Measurements from ENCODE around the gene ACSM3.
"Not testable (repeated sequence)": the region's sequence is repeated elsewhere in the genome, so short reads cannot be mapped to it uniquely, and the experiment has no call there.

ACSM3 gene, protein sequence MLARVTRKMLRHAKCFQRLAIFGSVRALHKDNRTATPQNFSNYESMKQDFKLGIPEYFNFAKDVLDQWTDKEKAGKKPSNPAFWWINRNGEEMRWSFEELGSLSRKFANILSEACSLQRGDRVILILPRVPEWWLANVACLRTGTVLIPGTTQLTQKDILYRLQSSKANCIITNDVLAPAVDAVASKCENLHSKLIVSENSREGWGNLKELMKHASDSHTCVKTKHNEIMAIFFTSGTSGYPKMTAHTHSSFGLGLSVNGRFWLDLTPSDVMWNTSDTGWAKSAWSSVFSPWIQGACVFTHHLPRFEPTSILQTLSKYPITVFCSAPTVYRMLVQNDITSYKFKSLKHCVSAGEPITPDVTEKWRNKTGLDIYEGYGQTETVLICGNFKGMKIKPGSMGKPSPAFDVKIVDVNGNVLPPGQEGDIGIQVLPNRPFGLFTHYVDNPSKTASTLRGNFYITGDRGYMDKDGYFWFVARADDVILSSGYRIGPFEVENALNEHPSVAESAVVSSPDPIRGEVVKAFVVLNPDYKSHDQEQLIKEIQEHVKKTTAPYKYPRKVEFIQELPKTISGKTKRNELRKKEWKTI

DNA sequence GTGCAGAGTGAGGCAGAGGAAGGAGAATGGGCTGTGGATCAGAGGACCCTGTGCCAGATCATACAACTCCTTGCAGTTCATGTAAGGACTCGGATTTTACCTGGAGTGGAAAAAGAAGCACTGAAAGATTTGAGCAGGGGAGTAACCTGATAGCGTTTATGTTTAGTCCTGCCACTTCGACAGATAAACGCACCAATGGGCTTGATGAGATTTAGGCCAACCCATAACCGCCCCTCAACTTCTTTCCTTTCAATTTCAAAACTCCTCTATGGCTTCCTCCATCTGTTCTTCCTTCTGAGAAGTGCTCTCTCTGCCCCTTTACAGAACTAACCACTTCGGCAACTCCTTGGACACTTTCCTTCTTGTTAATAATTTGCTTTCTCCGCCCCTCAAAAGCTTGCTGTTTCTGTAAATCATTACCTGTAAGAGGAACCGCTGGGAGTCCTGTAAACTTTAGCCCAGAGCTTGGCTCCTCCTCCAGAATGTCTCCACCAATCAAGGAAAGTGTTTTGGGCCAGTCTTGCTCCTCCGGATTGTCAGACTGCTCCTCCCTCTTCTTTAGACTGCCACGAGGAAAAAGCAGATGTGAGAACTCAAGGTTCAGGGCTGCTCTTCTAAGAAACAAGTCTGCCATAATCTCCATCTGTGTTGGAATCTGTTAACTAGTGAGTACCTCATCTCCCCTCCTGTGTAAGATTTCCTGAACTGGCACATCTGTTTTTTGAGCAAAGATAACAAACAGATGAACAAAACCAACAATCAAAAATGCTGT lies at the start of gene ACSM3:
ACSM3 (plus strand) TSS at position 554 of the 772 bp plus-strand sequence. CDS start 6,021 bp downstream, outside the sequence.
- peak; percentile 48 for TF ChIP-seq POLR2A (IDR thresholded peaks at IDR 0.05; ENCODE audit: low read length)
- no peak for TF ChIP-seq GATA1 (IDR thresholded peaks at IDR 0.05; ENCODE audit: low read depth, low read length)
- DNase-seq, result peak; percentile 52 to 64

DNA sequence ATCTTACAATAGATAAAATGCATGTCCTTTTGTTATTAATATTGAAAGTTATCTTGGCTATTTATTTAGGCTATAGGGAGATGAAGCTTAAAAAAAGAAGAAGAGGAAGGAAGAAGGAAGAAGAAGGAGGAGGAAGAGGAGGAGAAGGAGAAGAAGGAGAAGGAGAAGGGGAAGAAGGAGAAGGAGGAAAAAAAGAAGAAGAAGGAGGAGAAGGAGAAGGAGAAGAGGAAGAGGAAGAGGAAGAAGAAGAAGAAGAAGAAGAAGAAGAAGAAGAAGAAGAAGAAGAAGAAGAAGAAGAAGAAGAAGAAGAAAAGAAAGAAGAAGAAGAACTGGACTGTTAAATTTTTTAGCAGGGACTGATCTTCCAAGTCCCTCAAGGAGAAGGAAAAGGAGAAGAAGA lies 46.1 kb upstream of the ACSM3 start:
- DNase-seq, result not testable (repeated sequence)

DNA sequence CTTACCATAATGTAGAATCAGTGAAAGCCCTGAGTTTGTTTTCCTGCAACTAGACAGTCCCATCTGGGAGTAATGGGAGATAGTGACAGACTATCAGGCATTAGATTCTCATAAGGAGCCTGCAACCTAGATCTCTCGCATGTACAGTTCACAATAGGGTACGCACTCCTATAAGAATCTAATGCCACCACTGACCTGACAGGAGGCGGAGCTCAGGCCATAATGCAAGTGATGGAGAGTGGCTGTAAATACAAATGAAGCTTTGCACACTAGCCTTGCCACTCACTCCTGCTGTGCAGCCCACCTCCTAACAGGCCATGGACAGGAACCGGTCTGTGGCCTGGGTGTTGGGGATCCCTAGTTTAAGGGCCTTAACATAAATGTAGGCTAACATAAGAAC lies 43.6 kb upstream of the ACSM3 start:
- no peak for DNase-seq

DNA sequence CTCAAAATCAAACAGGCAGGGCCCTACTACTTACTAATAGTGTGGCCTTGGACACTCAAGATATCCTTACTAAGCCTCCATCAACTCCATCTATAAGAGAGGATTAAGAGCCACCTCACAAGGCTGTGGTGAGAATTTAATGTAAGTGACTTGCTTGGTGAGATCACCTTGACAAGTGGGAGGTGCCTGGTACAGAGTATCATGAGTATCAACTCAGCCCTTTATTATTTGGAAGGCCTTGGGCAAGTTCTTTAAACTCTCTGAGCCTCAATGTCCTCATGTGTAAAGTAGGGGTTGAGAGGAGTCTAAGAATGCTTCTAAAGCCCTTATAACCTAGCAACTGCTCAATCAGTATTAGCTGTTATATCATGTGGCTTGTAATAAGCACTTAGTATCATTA lies 37.2 kb upstream of the ACSM3 start:
- no peak for DNase-seq
- TF ChIP-seq GATA1 (IDR thresholded peaks at IDR 0.05; ENCODE audit: low read depth, low read length), result no peak
- no peak for TF ChIP-seq POLR2A (IDR thresholded peaks at IDR 0.05; ENCODE audit: low read length)

More for the DNA sequence above, 43.6 kb upstream of the ACSM3 start:
- no peak for TF ChIP-seq POLR2A (IDR thresholded peaks at IDR 0.05; ENCODE audit: low read length)
- TF ChIP-seq GATA1 (IDR thresholded peaks at IDR 0.05; ENCODE audit: low read depth, low read length), result no peak

DNA sequence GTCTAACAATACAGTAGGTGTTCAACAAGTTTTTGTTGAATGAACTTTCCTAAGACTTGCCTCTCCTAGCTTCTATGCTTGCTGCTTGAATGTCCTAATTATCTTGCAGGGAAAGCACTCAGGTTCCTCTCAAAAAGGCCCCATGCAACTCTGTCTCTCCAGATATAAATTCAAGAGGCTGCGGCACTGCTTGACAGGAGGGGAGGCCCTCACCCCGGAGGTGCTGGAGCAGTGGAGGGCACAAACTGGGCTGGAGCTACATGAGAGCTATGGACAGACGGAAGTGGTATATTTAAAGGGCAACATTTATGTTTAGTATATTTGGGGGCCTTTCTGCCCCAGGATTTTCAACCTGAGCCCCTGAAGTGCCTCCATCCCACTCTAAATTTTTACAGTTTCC lies 36.6 kb upstream of the ACSM3 start:
- no peak for DNase-seq
- TF ChIP-seq GATA1 (IDR thresholded peaks at IDR 0.05; ENCODE audit: low read depth, low read length) (no peak), POLR2A (IDR thresholded peaks at IDR 0.05; ENCODE audit: low read length) (no peak)

DNA sequence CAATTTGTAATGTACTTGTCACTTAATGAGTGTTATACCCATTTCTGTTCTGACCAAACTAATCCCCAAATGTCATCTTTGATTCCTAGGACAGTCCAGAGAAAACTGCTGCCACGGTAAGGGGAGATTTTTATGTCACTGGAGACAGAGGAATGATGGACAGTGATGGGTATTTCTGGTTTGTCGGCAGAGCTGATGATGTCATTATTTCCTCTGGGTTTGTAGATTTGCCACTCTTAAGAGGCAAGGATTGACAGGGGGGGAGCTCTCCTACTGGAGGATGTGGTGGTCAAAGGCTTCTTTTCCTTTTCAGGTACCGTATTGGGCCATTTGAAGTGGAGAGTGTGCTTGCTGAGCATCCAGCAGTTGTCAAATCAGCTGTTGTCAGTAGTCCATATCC lies 34.7 kb upstream of the ACSM3 start:
- no peak for DNase-seq
- no peak for TF ChIP-seq GATA1 (IDR thresholded peaks at IDR 0.05; ENCODE audit: low read depth, low read length)

DNA sequence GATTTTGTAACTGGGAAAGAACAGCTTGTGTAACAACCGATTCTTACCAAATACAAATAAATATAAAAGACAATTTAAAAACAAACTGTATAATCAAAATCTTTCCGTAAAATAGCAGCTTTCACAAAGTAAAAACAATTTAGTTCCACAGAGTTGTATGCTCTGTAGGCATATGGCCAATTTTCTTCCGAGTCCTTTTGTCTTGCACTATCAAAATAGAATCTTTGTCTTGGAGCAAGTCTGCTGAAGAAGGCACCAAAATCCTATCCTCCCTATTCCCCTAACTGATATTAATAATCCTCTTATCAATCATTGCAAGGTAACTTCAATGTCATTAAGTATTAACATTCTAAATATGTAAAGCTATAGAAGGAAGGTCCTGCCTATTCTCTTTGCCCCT lies 29.8 kb upstream of the ACSM3 start:
- TF ChIP-seq GATA1 (IDR thresholded peaks at IDR 0.05; ENCODE audit: low read depth, low read length) (no peak), POLR2A (IDR thresholded peaks at IDR 0.05; ENCODE audit: low read length) (peak; percentile 33)
- no peak for DNase-seq

DNA sequence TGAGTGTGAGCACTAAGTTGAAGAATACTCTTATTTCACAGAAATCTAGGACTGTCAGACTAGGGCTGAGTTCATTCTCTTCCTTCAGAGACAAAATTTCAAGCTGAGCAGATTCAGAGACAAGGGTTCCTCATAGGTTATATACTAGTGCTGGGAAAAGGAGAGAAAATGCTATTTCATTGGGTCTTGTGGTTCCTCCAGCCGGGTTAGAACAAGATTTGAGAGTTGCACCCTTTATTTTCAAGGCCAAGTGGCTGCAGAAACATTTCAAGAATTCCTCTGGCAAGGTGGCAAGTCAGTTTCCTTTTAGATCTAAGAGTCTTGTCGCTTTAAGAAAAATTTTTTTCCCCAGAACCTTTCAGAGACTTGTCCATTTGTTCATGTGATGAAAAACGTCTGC lies 29.0 kb upstream of the ACSM3 start:
- TF ChIP-seq POLR2A (IDR thresholded peaks at IDR 0.05; ENCODE audit: low read length) (no peak), GATA1 (IDR thresholded peaks at IDR 0.05; ENCODE audit: low read depth, low read length) (no peak)
- no peak for DNase-seq

DNA sequence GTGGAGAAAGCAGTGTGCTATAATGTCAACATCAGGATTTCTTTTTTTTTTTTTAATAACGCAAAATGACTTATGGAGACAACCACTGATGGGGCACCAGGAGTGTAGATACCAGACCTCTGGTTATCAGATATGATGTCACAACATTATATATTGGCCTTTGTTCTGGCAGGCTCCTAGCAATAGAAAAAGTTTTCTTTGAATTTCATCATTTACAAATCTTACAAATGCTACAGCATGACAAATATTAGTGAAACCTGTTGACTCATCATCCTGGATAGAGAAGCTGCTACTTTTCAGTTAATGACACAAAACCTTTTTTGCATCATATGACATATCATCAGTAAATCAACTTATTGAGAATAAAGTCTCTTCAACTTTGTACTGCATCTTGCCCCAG lies 28.3 kb upstream of the ACSM3 start:
- peak in 1 of 2 experiments; percentile 56 for DNase-seq
- no peak for TF ChIP-seq GATA1 (IDR thresholded peaks at IDR 0.05; ENCODE audit: low read depth, low read length)
- TF ChIP-seq POLR2A (IDR thresholded peaks at IDR 0.05; ENCODE audit: low read length), result no peak

DNA sequence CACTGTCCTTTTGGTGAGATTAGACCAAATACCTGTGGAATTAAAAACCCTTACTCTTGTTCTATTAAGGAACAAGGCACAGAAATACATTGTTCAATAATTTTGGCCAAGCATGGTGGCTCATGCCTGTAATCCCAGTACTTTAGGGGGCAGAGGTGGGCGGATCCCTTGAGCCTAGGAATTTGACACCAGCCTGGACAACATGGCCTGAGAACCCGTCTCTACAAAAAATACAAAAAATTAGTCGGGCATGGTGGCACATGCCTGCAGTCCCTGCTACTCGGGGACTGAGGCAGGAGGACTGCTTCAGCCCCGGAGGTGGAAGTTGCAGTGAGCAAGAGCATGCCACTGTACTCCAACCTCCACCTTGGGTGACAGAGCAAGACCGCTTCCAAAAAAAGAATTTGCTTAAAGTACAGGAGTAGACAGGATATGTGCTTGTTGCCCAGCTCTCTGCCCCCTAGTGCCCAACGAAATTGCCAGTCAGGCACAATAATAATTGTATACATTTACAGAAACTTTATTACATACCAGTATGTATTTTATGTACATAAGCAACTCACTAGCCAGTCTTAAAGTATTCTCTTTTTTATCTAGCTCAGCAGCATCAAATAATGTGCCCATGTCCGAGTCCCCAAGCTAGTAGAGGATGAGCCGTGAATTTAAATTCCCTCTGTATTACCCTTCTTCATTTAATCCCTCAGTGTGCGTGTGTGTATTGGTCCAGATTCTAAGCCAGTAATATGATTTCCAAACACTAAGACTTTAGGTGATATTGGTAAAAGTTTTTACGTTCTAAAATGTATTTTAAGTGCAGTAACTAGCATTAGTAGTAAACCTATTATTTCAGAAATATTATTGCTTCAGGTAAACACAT lies 23.6 kb upstream of the ACSM3 start:
- TF ChIP-seq POLR2A (IDR thresholded peaks at IDR 0.05; ENCODE audit: low read length), result no peak
- TF ChIP-seq GATA1 (IDR thresholded peaks at IDR 0.05; ENCODE audit: low read depth, low read length), result no peak
- DNase-seq, result peak; percentile 20 to 53

DNA sequence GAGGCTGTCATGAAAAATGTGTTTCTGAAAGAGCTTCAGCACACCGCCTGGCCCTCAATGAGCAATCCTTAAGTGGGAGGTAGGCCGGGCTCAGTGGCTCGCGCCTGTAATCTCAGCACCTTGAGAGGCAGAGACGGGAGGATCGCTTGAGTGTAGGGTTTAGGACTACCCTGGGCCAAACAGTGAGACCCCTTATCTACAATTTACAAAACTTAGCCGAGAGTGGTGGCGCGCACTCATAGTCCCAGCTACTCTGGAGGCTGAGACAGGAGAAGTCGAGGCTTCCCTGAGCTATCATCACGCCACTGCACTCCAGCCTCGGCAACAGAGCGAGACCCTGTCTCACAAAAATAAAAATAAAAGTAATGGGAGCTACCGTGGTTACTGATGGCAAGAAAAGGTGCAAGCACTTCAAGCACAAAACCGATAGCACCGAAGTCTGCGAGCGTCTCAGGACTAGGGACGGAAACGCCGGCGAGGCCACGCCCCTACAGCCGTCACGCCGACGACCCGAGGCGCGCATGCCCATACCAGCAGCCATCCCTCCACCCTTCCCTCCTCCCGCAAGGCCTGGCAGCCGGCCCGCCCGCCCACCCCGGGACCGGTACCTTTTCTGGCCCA lies 22.8 kb upstream of the ACSM3 start:
- DNase-seq, result peak; percentile 93 to 95
- TF ChIP-seq GATA1 (IDR thresholded peaks at IDR 0.05; ENCODE audit: low read depth, low read length), result no peak

DNA sequence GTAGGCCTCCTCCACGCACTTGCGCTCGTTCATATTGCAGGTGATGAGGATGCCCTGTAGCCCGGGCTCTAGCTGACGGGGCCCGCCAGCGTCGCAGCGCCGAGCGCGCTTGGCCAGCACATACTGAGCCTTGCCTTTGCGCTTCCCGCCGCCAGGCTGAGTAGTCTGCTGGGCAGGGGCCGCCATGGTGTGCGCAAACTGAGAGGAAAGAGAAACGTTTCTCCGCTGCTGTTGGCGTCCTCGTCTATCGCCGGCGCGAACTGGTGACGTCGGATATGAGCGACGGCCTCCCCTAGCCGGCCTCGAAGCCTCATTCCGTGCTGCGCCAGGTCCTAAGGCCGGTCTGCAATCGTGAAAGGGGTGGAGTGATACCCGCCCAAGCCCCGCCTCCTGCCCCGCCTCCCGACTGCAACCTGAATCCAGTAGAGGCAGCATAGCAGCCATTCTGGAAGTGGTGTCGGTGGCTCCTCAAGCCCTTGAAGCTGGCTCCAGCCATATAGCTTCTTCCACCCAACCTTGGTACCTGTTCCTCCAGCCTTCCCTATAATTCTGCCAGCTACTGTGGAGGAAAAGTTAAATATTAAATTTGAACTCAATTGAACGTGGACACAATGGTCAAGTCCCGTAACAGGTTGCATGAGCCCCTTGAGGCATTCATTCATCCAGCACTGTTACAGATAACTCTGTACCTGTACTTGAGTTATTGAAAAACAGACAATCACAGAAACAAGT lies 22.1 kb upstream of the ACSM3 start, which contains the start of gene THUMPD1:
THUMPD1 (minus strand) TSS at position 265 of the 732 bp plus-strand sequence; CDS start at position 186, 79 bp downstream.
- peak; percentile 98 for DNase-seq
- no peak for TF ChIP-seq GATA1 (IDR thresholded peaks at IDR 0.05; ENCODE audit: low read depth, low read length)
- peak; percentile 92 for TF ChIP-seq POLR2A (IDR thresholded peaks at IDR 0.05; ENCODE audit: low read length)
